GM12873 (cell line): ENCODE measurements around the gene TRMT10C.

Experiments
- CTCF ChIP-seq: IDR thresholded peaks from 2 replicates; pipeline ENCODE4 v1.5.1; 2012; ENCODE audit warnings: low read depth, mild to moderate bottlenecking, moderate library complexity, low read length, control low read depth; ENCODE audit not compliant: insufficient read depth; ENCODE audit errors: missing control alignments

The TRMT10C gene

GRCh38 chr3:101591071-101591470 is 29.4 kb downstream of the TRMT10C start:
- no peak for TF ChIP-seq CTCF

GRCh38 chr3:101602731-101603130 is 41.1 kb downstream of the TRMT10C start:
- TF ChIP-seq CTCF: no peak

DNA sequence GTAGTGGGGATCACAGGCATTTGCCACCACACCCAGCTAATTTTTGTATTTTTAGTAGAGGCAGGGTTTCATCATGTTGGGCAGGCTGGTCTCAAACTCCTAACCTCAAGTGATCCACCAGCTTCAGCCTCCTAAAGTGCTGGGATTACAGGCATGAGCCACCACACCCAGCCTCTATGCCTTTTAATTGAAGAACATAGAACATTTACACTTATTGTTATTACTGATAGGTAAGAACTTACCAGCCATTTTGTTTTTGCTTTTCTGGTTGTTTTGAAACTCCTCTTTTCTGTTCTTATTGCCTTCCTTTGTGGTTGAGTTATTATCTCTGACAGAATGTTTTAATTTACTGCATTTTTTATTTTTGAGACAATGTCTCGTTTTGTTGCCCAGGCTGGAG is 41.5 kb downstream of the TRMT10C start:
- no peak for TF ChIP-seq CTCF

GRCh38 chr3:101611023-101611422 is 49.4 kb downstream of the TRMT10C start:
- no peak for TF ChIP-seq CTCF

DNA sequence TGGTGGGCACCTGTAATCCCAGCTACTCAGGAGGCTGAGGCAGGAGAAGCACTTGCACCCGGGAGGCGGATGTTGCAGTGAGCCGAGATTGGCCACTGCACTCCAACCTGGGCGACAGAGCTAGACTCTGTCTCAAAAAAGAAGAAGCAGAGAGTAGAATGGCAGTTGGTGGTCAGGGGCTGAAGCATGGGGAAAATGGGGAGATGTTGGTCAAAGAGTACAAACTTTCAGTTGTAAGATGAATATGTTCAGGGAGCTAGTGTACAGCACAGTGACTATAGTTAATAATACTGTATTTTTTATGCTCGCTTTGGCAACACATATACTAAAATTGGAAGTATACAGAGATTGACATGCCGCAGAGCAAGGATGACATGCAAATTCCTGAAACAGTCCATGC is 53.9 kb downstream of the TRMT10C start:
- TF ChIP-seq CTCF: no peak
